Cardiac muscle cell (in vitro differentiated cells and primary cell): ENCODE results near the gene RTP5. TPM values are rescaled to one million over a fixed set of nuclear protein-coding genes. Genes with fewer than 3 reads are reported as not detected.

Source experiments
- DNase-seq, 2 donors: peaks; one replicate each; pipeline versions ENCODE4 v3.0.0 to v3.0.0-alpha.2; 2010 to 2017; ENCODE audit warnings: low read depth in 1 of 2, low spot score in 1 of 2
- H3K27ac ChIP-seq: fragments of 200-600 bp; sonication (generic); 2 replicates; pipeline ENCODE4 v1.5.1; 2016
- H3K27me3 ChIP-seq: fragments of 200-600 bp; sonication (generic); 2 replicates; pipeline ENCODE4 v1.6.0; 2016; ENCODE audit warnings: control low read depth
- H3K36me3 ChIP-seq: fragments of 200-600 bp; sonication (generic); 2 replicates; pipeline ENCODE4 v1.5.1; 2016; ENCODE audit warnings: control low read depth
- H3K4me1 ChIP-seq: fragments of 200-600 bp; sonication (generic); 2 replicates; pipeline ENCODE4 v1.8.1; 2017; ENCODE audit warnings: low read depth, mild to moderate bottlenecking, mixed run types
- H3K4me3 ChIP-seq: fragments of 200-600 bp; sonication (generic); 2 replicates; pipeline ENCODE4 v1.5.1; 2016; ENCODE audit warnings: mild to moderate bottlenecking
- H3K9me3 ChIP-seq: fragments of 200-600 bp; sonication (generic); 2 replicates; pipeline ENCODE4 v1.5.1; 2017; ENCODE audit warnings: low read depth, mild to moderate bottlenecking, control low read depth
- polyA plus RNA-seq: library from polyadenylated mRNA; unstranded; fragments of >200 nt; fragmentation: Nextera tagmentation; extraction: Ambion mirVana; gene quantifications from 2 replicates; pipeline ENCODE4 v1.2.1, GENCODE V29; 2016
- total RNA-seq: library from RNA; depleted of rRNA; stranded (reverse); fragments of >200 nt; gene quantifications from 2 replicates; pipeline ENCODE4 v1.2.3, GENCODE V29; 2016
- TF ChIP-seq, protein P1 (sequence below): IDR thresholded peaks from 2 replicates; pipeline ENCODE4 v1.5.1; 2012; ENCODE audit warnings: low read depth, mild to moderate bottlenecking, low read length

Gene RTP5
- total and polyA plus RNA-seq, 2 experiments from 2014 or later: not detected

DNA sequence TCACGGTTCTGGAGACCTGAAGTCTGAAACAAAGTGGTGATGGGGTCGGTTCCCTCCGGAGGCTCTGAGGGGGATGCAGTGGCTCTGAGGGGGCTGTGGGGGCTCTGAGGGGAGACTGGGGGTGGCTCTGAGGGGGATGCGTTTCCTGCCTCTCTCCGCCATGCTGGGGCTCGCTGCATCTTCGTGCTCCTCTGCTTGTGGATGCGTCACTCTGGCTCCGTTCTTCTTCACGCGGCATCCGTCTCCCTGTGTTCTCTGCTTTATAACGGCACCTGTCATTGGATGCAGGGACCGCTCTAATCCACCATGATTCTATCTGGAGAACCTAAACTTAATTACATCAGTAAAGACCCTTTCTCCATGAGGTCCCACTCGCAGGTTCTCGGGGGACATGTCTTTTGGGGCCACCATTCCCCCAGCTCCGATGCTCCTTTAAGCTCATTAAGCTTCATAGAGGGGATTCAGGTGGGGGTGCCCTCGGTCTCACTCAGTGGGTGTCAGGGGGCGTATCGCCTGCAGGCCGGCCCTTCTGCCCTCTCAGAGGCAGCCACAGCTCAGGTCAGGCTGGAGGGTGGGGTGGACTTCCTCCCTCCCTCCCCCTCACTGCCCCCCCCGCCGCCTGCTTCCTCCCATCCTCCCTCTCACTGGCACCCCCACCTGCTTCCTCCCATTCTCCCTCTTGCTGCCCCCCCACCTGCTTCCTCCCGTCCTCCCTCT, 18.4 kb downstream of the RTP5 start:
- no peak overlapping the region for H3K4me3 ChIP-seq
- TF ChIP-seq, protein P1, sequence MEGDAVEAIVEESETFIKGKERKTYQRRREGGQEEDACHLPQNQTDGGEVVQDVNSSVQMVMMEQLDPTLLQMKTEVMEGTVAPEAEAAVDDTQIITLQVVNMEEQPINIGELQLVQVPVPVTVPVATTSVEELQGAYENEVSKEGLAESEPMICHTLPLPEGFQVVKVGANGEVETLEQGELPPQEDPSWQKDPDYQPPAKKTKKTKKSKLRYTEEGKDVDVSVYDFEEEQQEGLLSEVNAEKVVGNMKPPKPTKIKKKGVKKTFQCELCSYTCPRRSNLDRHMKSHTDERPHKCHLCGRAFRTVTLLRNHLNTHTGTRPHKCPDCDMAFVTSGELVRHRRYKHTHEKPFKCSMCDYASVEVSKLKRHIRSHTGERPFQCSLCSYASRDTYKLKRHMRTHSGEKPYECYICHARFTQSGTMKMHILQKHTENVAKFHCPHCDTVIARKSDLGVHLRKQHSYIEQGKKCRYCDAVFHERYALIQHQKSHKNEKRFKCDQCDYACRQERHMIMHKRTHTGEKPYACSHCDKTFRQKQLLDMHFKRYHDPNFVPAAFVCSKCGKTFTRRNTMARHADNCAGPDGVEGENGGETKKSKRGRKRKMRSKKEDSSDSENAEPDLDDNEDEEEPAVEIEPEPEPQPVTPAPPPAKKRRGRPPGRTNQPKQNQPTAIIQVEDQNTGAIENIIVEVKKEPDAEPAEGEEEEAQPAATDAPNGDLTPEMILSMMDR: no peak
- DNase-seq: no peak
- no peaks in the 10 kb centered on the region for H3K4me1 ChIP-seq
- H3K27ac ChIP-seq: no peak overlapping the region
- no peaks in the 10 kb centered on the region for H3K27me3 ChIP-seq
- H3K36me3 ChIP-seq: no peaks in the 10 kb centered on the region
- no peaks in the 10 kb centered on the region for H3K9me3 ChIP-seq

DNA sequence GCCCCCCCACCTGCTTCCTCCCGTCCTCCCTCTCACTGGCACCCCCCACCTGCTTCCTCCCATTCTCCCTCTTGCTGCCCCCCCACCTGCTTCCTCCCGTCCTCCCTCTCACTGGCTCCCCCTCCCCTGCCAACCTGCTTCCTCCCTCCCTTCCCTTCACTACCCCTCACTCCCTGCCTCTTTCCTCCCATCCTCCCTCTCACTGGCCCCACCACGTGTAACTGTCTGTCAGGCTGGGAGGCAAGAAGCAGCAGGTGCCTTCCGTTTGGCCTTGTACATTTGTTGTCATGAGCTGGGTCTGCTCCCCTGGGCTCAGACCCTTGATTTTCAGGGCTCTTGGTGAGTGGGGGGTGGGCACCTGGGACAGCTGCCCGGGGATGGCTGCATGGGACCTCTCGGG, 19.1 kb downstream of the RTP5 start:
- Histone ChIP-seq H3K36me3 (no peaks in the 10 kb centered on the region), H3K4me1 (no peaks in the 10 kb centered on the region), H3K27me3 (no peaks in the 10 kb centered on the region), H3K9me3 (no peaks in the 10 kb centered on the region), H3K4me3 (no peak overlapping the region), H3K27ac (no peak overlapping the region)
- TF ChIP-seq, protein P1: no peak
- DNase-seq: no peak

DNA sequence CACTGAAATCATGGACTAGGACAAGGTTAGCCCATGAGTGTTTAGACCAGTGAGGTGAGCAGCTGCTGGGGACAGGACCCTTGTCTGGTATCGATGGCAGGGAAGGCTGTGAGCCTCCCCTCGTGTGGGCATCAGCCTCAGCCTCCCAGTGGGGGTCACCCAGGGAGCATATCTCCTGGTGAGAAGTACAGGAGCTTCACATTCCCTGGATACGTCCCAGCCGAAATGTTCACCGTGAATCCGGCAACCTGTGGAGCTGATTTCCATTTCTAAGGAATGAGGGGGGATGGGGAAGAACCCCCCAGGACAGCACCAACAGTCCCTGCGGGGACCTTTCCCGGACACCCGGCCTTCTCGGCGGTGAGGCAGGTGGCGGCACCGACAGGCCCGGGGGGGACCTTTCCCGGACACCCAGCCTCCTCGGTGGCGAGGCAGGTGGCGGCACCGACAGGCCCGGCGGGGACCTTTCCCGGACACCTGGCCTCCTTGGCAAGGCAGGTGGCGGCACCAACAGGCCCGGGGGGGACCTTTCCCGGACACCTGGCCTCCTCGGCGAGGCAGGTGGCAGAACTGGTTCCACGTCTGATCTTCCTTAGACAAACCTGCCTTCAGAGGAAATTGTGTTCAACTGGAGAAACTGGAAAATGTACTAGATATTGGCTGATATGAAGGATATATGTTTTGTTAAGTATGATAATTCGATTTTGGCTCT, 21.2 kb downstream of the RTP5 start:
- TF ChIP-seq, protein P1: no peak
- no peaks in the 10 kb centered on the region for H3K9me3 ChIP-seq
- H3K4me3 ChIP-seq: no peak overlapping the region
- no peaks in the 10 kb centered on the region for H3K36me3 ChIP-seq
- no peak overlapping the region for H3K27ac ChIP-seq
- no peak for DNase-seq
- no peaks in the 10 kb centered on the region for H3K4me1 ChIP-seq
- no peaks in the 10 kb centered on the region for H3K27me3 ChIP-seq

DNA sequence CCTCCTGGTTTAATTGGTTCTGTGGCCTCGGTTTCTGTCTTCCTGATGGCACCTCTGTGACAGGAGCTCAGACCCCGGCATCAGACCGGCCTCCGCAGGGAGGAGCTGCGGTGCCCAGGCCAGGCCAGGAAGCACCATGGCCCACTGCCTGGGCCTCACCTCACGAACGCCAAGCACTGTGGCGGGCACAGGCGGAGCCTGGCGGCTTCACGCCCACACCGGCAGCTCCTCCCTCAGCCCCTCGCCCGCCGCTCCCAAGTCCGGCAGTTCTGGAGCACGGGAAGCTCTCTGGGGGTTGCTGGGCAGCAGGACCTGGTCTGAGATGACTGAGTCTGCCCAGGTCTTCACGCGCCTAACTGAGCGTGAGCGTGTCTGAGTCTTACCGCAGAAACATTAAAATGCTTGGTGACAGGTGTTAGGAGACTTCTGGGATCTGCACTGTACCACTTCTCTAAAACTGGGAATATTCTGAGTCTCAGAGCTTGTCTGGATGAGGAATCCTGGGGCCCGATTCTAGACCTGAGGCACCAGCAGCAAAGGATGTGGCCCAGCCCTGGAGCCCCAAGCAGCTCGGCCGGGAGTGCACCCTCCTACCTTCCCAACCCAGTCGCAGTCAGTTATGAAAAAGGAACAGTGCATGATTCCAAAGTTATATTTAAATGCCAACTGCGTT, 21.9 kb downstream of the RTP5 start:
- no peak for DNase-seq
- Histone ChIP-seq H3K4me1 (no peaks in the 10 kb centered on the region), H3K4me3 (no peak overlapping the region), H3K27me3 (no peaks in the 10 kb centered on the region), H3K36me3 (no peaks in the 10 kb centered on the region), H3K27ac (no peak overlapping the region), H3K9me3 (no peaks in the 10 kb centered on the region)
- TF ChIP-seq, protein P1: no peak

DNA sequence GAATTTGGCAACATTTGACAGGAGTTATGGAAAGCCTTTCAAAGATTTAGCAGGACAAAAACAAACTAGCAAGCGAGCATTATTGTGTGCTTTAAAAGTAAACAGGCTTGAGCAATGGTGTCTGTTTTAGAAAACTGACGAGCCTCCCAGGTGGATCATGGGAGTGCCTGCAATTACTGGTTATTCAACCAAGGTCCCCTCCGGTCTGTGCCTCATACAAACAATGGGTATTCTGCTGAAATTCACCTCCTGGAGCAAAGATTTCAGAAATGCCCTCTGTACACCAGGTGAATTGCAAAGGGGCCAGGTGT, 22.4 kb downstream of the RTP5 start:
- TF ChIP-seq, protein P1: no peak
- no peaks in the 10 kb centered on the region for H3K4me1 ChIP-seq
- no peak overlapping the region for H3K27ac ChIP-seq
- no peaks in the 10 kb centered on the region for H3K36me3 ChIP-seq
- no peak for DNase-seq
- no peak overlapping the region for H3K4me3 ChIP-seq
- no peaks in the 10 kb centered on the region for H3K9me3 ChIP-seq
- H3K27me3 ChIP-seq: no peaks in the 10 kb centered on the region
